ENCODE measurements around the gene PINLYP.
A peak's percentile ranks its signal among the peaks of the same experiment; 100 is the strongest.
"Not testable (repeated sequence)": the region's sequence is repeated elsewhere in the genome, so short reads cannot be mapped to it uniquely, and the experiment has no call there.

The PINLYP gene

DNA sequence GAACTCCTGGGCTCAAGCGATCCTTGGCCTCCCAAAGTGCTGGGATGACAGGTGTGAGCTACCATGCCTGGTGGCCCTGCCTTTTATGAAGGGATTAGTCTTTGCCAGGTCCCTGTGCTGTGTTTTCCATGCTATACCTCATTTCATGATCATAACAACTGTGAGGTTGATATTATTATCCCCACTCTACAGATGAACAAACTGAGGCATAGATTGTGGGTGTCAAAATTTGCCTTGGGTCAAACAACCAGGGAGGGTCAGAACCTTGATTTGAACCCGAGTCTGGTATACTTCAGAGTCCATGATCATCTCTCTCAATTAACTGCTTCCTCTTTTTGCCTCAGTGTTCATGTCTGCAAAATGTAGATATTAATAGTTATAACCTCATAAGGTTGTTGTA lies 6.9 kb downstream of the PINLYP start:
- no peak for DNase-seq (ENCODE audit: low read depth)

GRCh38 chr19:43584484-43584883 lies 8.9 kb downstream of the PINLYP start:
- DNase-seq (ENCODE audit: low read depth) = no peak

DNA sequence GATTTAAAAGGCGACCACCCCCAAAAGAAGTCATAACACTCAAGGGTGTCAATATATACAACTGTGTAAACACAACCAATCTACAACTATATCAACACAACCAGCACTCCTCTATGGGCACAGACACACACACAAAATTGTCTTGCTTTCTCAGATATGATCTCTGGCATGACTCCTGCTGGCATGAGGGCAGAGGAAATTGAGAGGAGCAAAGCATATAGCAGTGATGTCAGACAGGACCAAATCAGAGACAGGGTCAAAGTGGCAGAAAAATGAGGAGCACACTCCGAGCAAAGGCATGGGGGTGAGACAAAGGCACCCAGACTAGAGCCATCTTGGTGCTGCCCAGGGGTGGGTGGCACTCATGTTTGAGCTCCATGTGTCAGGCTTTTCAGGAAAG lies 10.7 kb downstream of the PINLYP start:
- no peak for DNase-seq (ENCODE audit: low read depth)

GRCh38 chr19:43587029-43587428 lies 11.4 kb downstream of the PINLYP start:
- DNase-seq (ENCODE audit: low read depth) = not testable (repeated sequence)

GRCh38 chr19:43589277-43589676 lies 13.7 kb downstream of the PINLYP start:
- DNase-seq (ENCODE audit: low read depth) = no peak

DNA sequence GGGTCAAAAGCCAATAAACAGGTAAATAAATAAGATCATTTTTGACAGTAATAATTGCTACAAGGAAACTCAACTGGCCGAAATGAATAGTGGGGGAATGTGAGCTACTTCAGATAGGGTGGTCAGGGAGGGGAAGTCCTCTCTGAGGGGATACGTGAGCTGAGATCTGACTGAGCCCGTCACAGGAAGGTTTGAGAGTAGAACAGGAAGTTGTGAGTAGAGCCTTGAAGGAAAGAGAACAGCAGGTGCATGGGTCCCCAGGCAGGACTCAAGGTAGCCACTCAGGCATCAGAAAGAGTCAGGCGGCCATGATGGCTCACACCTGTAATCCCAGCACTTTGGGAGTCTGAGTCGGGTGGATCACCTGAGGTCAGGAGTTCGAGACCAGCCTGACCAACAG lies 14.1 kb downstream of the PINLYP start:
- no peak for DNase-seq (ENCODE audit: low read depth)

GRCh38 chr19:43591904-43592772 lies 16.5 kb downstream of the PINLYP start:
- DNase-seq (ENCODE audit: low read depth) = no peak

- no peak for DNase-seq (ENCODE audit: low read depth)
These were observed 17.3 kb downstream of the PINLYP start for GRCh38 chr19:43592800-43593350.

DNA sequence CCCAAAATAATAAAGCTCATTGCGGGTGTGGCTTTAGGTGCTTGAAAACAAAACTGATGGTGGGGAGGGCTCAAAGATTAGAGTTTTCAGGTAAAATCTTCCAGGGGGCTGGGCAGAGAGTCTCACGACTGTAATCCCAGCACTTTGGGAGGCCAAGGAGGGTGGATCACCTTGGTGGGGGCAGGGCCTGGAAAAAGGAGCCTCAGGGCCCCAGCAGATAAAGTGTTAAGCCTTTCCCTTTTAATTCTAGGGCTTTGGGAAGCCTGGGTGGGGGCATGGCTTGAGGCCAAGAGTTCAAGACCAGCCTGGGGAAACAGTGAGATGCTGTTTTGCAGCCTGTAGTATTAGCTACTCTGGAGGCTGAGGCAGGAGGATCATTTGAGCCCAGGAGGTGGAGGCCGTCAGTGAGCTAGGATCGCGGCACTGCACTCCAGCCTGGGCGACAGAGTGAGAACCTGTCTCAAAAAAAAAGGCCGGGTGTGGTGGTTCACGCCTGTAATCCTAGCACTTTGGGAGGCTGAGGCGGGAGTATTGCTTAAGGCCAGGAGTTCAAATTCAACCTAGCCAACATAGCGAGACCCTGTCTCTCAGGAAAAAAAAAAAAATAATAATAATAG lies 18.6 kb downstream of the PINLYP start:
- no peak for DNase-seq (ENCODE audit: low read depth)

DNA sequence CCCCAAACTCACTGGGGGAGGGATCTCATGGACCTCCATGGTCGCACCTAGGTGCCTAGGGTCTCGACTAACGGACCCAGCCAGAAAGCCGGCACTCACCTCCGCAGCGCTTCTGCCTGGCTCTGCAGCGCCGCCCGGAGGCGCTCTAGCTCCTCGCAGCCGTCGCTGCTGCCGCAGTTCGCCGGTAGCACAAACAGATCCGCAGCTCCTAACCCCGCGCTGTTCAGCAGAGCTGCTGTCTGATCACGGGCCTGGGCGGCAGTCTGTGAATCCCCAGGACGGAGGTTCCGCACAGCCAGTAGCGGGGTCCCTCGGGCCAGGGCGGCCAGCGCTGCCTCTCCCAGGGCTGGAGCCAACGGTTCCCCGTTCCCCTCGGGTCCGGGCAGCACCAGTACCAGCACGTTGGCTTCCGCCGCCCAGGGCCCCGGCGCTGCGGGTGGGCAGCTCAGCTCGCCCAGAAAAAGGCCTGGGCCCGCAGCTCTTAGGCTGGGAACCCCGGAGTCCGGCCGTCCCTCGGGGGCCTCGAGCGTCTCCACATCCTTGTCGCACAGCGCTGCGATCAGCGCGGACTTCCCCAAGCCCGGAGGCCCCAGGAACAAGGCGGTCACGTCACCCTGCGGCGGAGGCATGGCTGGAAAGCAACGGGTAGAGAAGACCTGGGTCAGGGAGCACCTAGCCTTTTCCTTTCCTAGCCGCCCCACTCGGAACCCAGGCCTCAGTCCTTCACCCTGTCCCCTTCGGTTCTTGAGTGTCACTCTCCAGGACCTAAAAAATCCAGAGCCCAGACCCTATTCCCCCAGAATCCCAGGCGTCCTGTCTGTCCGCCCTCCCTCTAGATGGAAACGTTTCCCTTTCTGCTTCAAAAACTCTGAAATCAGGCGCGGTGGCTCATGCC lies 19.4 kb downstream of the PINLYP start:
- peak; percentile 50 for DNase-seq (ENCODE audit: low read depth)

DNA sequence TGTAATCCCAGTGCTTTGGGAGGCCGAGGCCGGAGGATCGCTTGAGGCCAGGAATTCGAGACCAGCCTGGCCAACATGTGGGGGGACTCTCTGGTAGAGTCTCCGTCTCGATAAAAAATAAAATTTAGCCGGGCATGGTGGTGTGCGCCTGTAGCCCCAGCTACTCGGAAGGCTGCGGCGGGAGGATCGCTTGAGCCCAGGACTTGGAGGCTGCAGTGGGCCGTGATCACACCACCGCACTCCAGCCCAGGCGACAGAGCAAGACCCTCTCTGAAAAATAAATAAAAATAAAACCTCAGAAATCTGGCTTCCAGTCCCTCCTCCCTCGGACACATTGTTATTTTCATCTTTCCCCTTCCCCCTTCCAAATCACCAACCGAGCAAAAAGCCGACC lies 20.0 kb downstream of the PINLYP start:
- DNase-seq (ENCODE audit: low read depth) = no peak

DNA sequence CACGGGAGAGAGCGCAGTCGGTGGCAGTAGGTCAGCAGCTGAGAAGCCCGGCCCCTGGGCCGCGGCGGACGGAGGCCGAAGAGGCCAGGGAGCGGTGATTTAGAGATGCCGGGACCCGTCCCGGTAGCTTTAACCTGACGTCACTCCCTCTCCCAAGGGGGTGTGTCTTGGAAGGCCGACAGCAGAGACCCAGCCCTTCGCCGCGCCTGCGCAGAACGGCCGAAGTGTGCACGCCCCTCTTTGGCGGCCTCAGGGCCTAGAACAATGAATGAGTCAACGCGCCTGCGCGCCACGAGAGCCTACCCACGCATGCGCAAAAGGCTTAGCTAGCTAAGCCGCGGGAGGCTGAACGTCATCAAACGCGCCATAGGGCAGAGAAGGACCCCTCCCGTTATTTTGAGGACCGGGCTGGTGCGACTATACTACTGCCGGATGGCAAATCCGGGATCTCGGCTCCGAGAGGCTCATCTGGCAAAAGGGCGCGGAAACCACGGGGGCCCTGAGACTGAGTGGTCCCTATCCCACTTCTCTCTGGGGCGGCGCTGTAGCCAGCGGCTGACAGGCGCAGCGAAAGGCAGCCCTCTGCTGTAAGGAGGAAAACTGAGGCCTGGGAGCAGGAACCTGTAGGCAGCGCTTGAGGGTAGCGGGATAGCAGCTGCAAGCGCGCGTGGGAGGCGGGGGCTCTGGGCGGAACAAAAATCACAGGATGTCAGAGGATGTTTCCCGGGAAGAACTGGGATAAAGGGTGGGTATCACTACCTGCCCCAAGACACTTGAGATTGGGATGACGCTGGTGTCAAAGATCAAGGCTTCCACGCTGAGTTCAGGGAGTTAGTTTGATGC lies 20.6 kb downstream of the PINLYP start, which contains the start of the genes IRGQ and ZNF576:
Gene IRGQ (minus strand): TSS at position 136 of the 843 bp plus-strand sequence. CDS start 796 bp downstream, outside the sequence.
Gene ZNF576 (plus strand): TSS at position 597 of the 843 bp plus-strand sequence. CDS start 514 bp downstream, outside the sequence.
- DNase-seq (ENCODE audit: low read depth) = peak; percentile 100

- DNase-seq (ENCODE audit: low read depth) = no peak
These were observed 21.4 kb downstream of the PINLYP start for GRCh38 chr19:43596842-43597461.

- no peak for DNase-seq (ENCODE audit: low read depth)
These were observed 22.3 kb downstream of the PINLYP start for GRCh38 chr19:43597876-43598275.

- DNase-seq (ENCODE audit: low read depth) = no peak
These were observed 23.0 kb downstream of the PINLYP start for GRCh38 chr19:43598445-43599240.

DNA sequence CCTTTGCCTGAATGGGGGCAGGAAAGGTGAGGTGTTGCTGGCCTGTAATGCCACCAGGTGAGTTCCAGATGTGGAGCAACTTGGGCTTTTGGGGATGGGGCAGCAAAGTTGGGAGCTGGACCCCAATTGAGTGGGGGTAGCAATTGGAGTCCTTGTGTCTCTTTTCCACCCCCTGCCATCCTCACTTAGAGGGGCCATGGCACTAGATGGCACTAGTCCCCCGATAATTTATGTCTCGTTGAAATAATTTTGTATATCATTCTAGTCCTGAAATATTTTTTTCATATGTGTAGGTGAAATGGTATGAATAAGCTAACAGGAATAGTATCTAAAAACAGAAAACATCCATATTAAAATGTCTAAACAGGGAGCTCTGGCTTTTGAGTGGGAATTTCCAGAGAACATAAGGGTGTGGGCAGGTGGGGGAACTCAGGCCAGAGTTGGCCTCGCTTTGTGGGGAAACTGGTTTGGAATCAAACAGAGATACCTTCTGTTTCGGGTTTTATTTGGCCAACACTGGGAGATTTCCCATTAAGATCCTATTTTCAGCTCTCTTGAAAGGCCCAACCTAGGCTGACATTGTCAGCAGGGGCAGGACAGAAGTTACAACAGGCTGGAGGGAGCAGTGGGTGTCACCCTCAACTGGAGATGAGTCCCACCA lies 24.2 kb downstream of the PINLYP start:
- no peak for DNase-seq (ENCODE audit: low read depth)

DNA sequence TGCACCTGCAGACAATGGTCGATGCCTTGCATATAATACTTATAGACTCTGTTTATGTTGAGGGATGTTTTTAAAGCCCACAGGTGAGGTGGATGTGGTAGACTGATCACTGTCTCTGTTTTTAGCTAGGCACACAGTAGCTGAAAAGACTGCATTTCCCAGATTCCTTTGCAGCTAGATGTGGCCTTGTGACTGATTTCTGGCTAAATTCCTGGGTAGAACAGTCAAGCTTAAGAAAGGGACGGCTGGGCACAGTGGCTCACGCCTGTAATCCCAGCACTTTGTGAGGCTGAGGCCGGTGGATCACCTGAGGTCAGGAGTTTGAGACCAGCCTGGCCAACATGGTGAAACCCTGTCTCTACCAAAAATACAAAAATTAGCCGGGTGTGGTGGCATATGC lies 24.7 kb downstream of the PINLYP start:
- not testable (repeated sequence) for DNase-seq (ENCODE audit: low read depth)

DNA sequence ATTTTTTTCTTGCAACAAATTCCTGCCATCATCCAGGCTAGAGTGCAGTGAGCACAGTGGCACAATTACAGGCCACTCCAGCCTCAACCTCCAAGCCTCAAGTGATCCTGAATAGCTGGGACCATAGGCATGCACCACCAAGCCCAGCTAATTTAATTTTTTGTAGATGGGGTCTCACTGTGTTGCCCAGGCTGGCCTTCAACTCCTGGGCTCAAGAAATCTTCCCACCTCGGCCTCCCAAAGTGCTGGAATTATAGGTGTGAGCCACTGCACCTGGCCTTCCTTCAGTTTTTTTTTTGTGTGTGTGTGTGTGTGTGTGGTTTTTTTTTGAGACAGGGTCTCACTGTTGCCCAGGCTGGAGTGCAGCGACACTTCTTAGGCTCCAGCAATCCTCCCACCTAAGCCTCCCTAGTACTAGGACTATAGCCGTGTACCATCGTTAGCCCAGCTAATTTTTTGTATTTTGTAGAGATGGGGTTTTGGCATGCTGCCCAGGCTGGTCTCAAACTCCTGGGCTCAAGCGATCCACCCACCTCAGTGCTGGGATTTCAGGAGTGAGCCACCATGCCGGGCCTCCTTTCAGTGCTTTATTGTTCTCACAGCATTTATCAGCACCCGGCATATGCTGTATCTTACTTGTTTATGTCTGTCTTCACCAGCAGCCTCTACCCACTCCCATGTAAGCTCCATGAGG lies 30.4 kb downstream of the PINLYP start:
- no peak for DNase-seq (ENCODE audit: low read depth)

Measured in activated gamma-delta T cell treated with anti-CD3 and anti-CD28 coated beads, Interleukin-2, amount 50 U/mL, for 16 hours (primary cell).